ENCODE data around the gene INPP5K.

The INPP5K gene

GRCh38 chr17:1521086-1521640 is 4.8 kb upstream of the INPP5K start:
- TF ChIP-seq BACH2 (CRISPR knock-in tag; IDR thresholded peaks at IDR 0.05; ENCODE audit: borderline replicate concordance): no peak
- TF ChIP-seq ZNF565 (CRISPR knock-in tag; conservative IDR thresholded peaks at IDR 0.05; ENCODE audit: low read depth): no peak
- no peak for TF ChIP-seq ZNF8 (CRISPR knock-in tag; IDR thresholded peaks at IDR 0.05)
- no peak for TF ChIP-seq ESRRG (CRISPR knock-in tag; IDR thresholded peaks at IDR 0.05)
- no peak for TF ChIP-seq OSR1 (CRISPR knock-in tag; IDR thresholded peaks at IDR 0.05)
- no peak for TF ChIP-seq CREB5 (CRISPR knock-in tag; IDR thresholded peaks at IDR 0.05; ENCODE audit: low read depth)
- TF ChIP-seq ISL1 (CRISPR knock-in tag; IDR thresholded peaks at IDR 0.05): no peak
- no peak for TF ChIP-seq PPARA (CRISPR knock-in tag; IDR thresholded peaks at IDR 0.05; ENCODE audit: borderline replicate concordance)
- TF ChIP-seq ZC3H10 (CRISPR knock-in tag; IDR thresholded peaks at IDR 0.05): no peak
- TF ChIP-seq, protein P1, sequence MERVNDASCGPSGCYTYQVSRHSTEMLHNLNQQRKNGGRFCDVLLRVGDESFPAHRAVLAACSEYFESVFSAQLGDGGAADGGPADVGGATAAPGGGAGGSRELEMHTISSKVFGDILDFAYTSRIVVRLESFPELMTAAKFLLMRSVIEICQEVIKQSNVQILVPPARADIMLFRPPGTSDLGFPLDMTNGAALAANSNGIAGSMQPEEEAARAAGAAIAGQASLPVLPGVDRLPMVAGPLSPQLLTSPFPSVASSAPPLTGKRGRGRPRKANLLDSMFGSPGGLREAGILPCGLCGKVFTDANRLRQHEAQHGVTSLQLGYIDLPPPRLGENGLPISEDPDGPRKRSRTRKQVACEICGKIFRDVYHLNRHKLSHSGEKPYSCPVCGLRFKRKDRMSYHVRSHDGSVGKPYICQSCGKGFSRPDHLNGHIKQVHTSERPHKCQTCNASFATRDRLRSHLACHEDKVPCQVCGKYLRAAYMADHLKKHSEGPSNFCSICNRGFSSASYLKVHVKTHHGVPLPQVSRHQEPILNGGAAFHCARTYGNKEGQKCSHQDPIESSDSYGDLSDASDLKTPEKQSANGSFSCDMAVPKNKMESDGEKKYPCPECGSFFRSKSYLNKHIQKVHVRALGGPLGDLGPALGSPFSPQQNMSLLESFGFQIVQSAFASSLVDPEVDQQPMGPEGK (CRISPR knock-in tag; IDR thresholded peaks at IDR 0.05; ENCODE audit: borderline replicate concordance): no peak
- ATAC-seq: no peak

GRCh38 chr17:1519678-1520077 is 3.3 kb upstream of the INPP5K start:
- TF ChIP-seq CSRNP3 (CRISPR knock-in tag; IDR thresholded peaks at IDR 0.05) (no peak), ZC3H10 (CRISPR knock-in tag; IDR thresholded peaks at IDR 0.05) (no peak), OSR1 (CRISPR knock-in tag; IDR thresholded peaks at IDR 0.05) (no peak), ZNF70 (CRISPR knock-in tag; IDR thresholded peaks at IDR 0.05) (no peak), CREB5 (CRISPR knock-in tag; IDR thresholded peaks at IDR 0.05; ENCODE audit: low read depth) (no peak), ISL1 (CRISPR knock-in tag; IDR thresholded peaks at IDR 0.05) (no peak), ARNTL (CRISPR knock-in tag; IDR thresholded peaks at IDR 0.05; ENCODE audit: borderline replicate concordance, low read depth) (no peak), ZNF565 (CRISPR knock-in tag; conservative IDR thresholded peaks at IDR 0.05; ENCODE audit: low read depth) (no peak), RARB (CRISPR knock-in tag; IDR thresholded peaks at IDR 0.05) (no peak), TOX (CRISPR knock-in tag; IDR thresholded peaks at IDR 0.05; ENCODE audit: borderline replicate concordance) (no peak), ZFP3 (CRISPR knock-in tag; IDR thresholded peaks at IDR 0.05) (no peak), GLIS3 (CRISPR knock-in tag; IDR thresholded peaks at IDR 0.05) (no peak), TSHZ2 (CRISPR knock-in tag; IDR thresholded peaks at IDR 0.05) (no peak), CSDC2 (CRISPR knock-in tag; IDR thresholded peaks at IDR 0.05) (no peak), BACH2 (CRISPR knock-in tag; IDR thresholded peaks at IDR 0.05; ENCODE audit: borderline replicate concordance) (no peak), SNAI2 (CRISPR knock-in tag; IDR thresholded peaks at IDR 0.05) (no peak)
- TF ChIP-seq, protein P2, sequence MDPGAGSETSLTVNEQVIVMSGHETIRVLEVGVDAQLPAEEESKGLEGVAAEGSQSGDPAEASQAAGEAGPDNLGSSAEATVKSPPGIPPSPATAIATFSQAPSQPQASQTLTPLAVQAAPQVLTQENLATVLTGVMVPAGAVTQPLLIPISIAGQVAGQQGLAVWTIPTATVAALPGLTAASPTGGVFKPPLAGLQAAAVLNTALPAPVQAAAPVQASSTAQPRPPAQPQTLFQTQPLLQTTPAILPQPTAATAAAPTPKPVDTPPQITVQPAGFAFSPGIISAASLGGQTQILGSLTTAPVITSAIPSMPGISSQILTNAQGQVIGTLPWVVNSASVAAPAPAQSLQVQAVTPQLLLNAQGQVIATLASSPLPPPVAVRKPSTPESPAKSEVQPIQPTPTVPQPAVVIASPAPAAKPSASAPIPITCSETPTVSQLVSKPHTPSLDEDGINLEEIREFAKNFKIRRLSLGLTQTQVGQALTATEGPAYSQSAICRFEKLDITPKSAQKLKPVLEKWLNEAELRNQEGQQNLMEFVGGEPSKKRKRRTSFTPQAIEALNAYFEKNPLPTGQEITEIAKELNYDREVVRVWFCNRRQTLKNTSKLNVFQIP (CRISPR knock-in tag; IDR thresholded peaks at IDR 0.05; ENCODE audit: borderline replicate concordance, low read depth): no peak
- TF ChIP-seq, protein P1 (CRISPR knock-in tag; IDR thresholded peaks at IDR 0.05; ENCODE audit: borderline replicate concordance): no peak
- no peak for ATAC-seq
